ENCODE data around the gene EFNA5. TPM values are rescaled to one million over a fixed set of nuclear protein-coding genes. Genes with fewer than 3 reads are reported as not detected.

Gene EFNA5
- total RNA-seq, 1 experiment from 2014 or later: 42.7 TPM

- no TSS peak for BruUV-seq (replicated peaks)
- no peaks in the 10 kb centered on the region for H4K20me1 ChIP-seq (ENCODE audit: insufficient read depth)
- H3K9me2 ChIP-seq (ENCODE audit: insufficient read depth): no peaks in the 10 kb centered on the region
- H3K27ac ChIP-seq: no peak overlapping the region
- intact Hi-C loops (cut with micrococcal nuclease; ENCODE audit: unreplicated experiment): loop anchor here (5.0 kb wide), 1 partner anchor 48 kb away; no protein-coding TSS in a partner anchor
- H3K9me3 ChIP-seq (ENCODE audit: insufficient read depth, low read depth): no peaks in the 10 kb centered on the region
- peaks cover 3% of the 10 kb centered on the region; the same call in 1 of the 2 replicates for H3K4me1 ChIP-seq (replicated peaks; ENCODE audit: insufficient read depth)
- peaks cover 12% of the 10 kb centered on the region; the same call in 1 of the 2 replicates for H3F3A ChIP-seq (ENCODE audit: insufficient read depth, low read depth)
- TF ChIP-seq CTCF (conservative IDR thresholded peaks at IDR 0.05) (no peak), EZH2 (IDR thresholded peaks at IDR 0.05; ENCODE audit: low read depth) (no peak)
- peaks cover 4% of the 10 kb centered on the region; the same call in 1 of the 2 replicates for H3K36me3 ChIP-seq (ENCODE audit: low read depth)
- peaks cover 94% of the 10 kb centered on the region for H3K79me2 ChIP-seq (ENCODE audit: low read depth)
- no peak overlapping the region for H3K4me3 ChIP-seq
- H3K4me2 ChIP-seq: no peak overlapping the region
- no peak for DNase-seq
- H3K27me3 ChIP-seq (ENCODE audit: insufficient read depth, low read depth): no peaks in the 10 kb centered on the region
- H2AFZ ChIP-seq: no peak overlapping the region
- ChIA-PET POLR2A (ENCODE audit: unreplicated experiment) (no interaction called here), CTCF (no interaction called here)
Measured at GRCh38 chr5:107524111-107524510, 146.6 kb downstream of the EFNA5 start.

- no peaks in the 10 kb centered on the region for H3K9me2 ChIP-seq (ENCODE audit: insufficient read depth)
- no TSS peak for BruUV-seq (replicated peaks)
- H3K27ac ChIP-seq: no peak overlapping the region
- intact Hi-C loops (cut with micrococcal nuclease; ENCODE audit: unreplicated experiment): loop anchor here (5.0 kb wide), 1 partner anchor 49 kb away; no protein-coding TSS in a partner anchor
- DNase-seq: no peak
- H3K4me1 ChIP-seq (replicated peaks; ENCODE audit: insufficient read depth): peaks cover 3% of the 10 kb centered on the region; the same call in 1 of the 2 replicates
- H3K9me3 ChIP-seq (ENCODE audit: insufficient read depth, low read depth): no peaks in the 10 kb centered on the region
- H3K27me3 ChIP-seq (ENCODE audit: insufficient read depth, low read depth): no peaks in the 10 kb centered on the region
- H4K20me1 ChIP-seq (ENCODE audit: insufficient read depth): no peaks in the 10 kb centered on the region
- H3K79me2 ChIP-seq (ENCODE audit: low read depth): peaks cover 96% of the 10 kb centered on the region
- peaks cover 4% of the 10 kb centered on the region; the same call in 1 of the 2 replicates for H3K36me3 ChIP-seq (ENCODE audit: low read depth)
- CTCF ChIA-PET: no interaction called here
- H3K4me3 ChIP-seq: no peak overlapping the region
- TF ChIP-seq EZH2 (IDR thresholded peaks at IDR 0.05; ENCODE audit: low read depth) (no peak), CTCF (conservative IDR thresholded peaks at IDR 0.05) (no peak)
- no peak overlapping the region for H2AFZ ChIP-seq
- peaks cover 14% of the 10 kb centered on the region; the same call in 1 of the 2 replicates for H3F3A ChIP-seq (ENCODE audit: insufficient read depth, low read depth)
- POLR2A ChIA-PET (ENCODE audit: unreplicated experiment): no interaction called here
- no peak overlapping the region for H3K4me2 ChIP-seq
Measured at GRCh38 chr5:107523029-107523680, 147.6 kb downstream of the EFNA5 start.

- Histone ChIP-seq H3K9me3 (ENCODE audit: insufficient read depth, low read depth) (no peaks in the 10 kb centered on the region), H2AFZ (no peak overlapping the region), H3F3A (ENCODE audit: insufficient read depth, low read depth) (peaks cover 14% of the 10 kb centered on the region; the same call in 1 of the 2 replicates), H3K79me2 (ENCODE audit: low read depth) (peaks cover 96% of the 10 kb centered on the region), H3K36me3 (ENCODE audit: low read depth) (peaks cover 4% of the 10 kb centered on the region; the same call in 1 of the 2 replicates), H3K4me3 (no peak overlapping the region), H3K27ac (no peak overlapping the region), H3K4me1 (replicated peaks; ENCODE audit: insufficient read depth) (peaks cover 3% of the 10 kb centered on the region; the same call in 1 of the 2 replicates), H3K9me2 (ENCODE audit: insufficient read depth) (no peaks in the 10 kb centered on the region), H3K4me2 (no peak overlapping the region), H3K27me3 (ENCODE audit: insufficient read depth, low read depth) (no peaks in the 10 kb centered on the region), H4K20me1 (ENCODE audit: insufficient read depth) (no peaks in the 10 kb centered on the region)
- no peak for DNase-seq
- intact Hi-C loops (cut with micrococcal nuclease; ENCODE audit: unreplicated experiment): loop anchor here (5.0 kb wide), 1 partner anchor 50 kb away; no protein-coding TSS in a partner anchor
- CTCF ChIA-PET: no interaction called here
- POLR2A ChIA-PET (ENCODE audit: unreplicated experiment): no interaction called here
- no TSS peak for BruUV-seq (replicated peaks)
- TF ChIP-seq EZH2 (IDR thresholded peaks at IDR 0.05; ENCODE audit: low read depth): no peak
- TF ChIP-seq CTCF (conservative IDR thresholded peaks at IDR 0.05): no peak
Measured at GRCh38 chr5:107522456-107522855, 148.3 kb downstream of the EFNA5 start.

All from PC-9 (cell line).